ENCODE data around the gene PRR14. TPM values are rescaled to one million over a fixed set of nuclear protein-coding genes. Genes with fewer than 3 reads are reported as not detected.

PRR14 gene
- total and polyA plus RNA-seq, 2 of the 8 experiments (the other 6 are each of a cell fraction or from before 2014, with no cell fraction given), result 3.6 to 16.1 TPM

GRCh38 chr16:30668393-30668792, 17.6 kb downstream of the PRR14 start (continued):
- no peak for TF ChIP-seq RNF2 (IDR thresholded peaks at IDR 0.05; ENCODE audit: borderline replicate concordance, low read depth, low read length, missing control alignments, poor library complexity, severe bottlenecking)
- TF ChIP-seq BRCA1 (IDR thresholded peaks at IDR 0.05; ENCODE audit: low read depth, low read length), result no peak
- TF ChIP-seq SIX5 (IDR thresholded peaks at IDR 0.05; ENCODE audit: low read depth, low read length), result no peak
- TF ChIP-seq NRF1 (IDR thresholded peaks at IDR 0.05; ENCODE audit: low read depth, low read length), result no peak
- TF ChIP-seq MAFK (IDR thresholded peaks at IDR 0.05; ENCODE audit: low read depth, low read length), result no peak
- TF ChIP-seq E2F6 (IDR thresholded peaks at IDR 0.05), result no peak
- TF ChIP-seq JUND (IDR thresholded peaks at IDR 0.05; ENCODE audit: low read length), result no peak
- TF ChIP-seq FOSL1 (IDR thresholded peaks at IDR 0.05; ENCODE audit: insufficient read depth, low read depth, low read length), result no peak

All from H1 (cell line).